GM12875 (cell line): ENCODE data around the gene MYBPHL.

Experiments used
- H3K4me3 ChIP-seq: one replicate; pipeline ENCODE4 v1.5.1; 2011; ENCODE audit warnings: low read depth, low read length, control low read depth
- TF ChIP-seq, protein P1 (sequence below): IDR thresholded peaks from 2 replicates; pipeline ENCODE4 v1.5.1; 2011; ENCODE audit warnings: low read depth, mild to moderate bottlenecking, control low read depth, inconsistent platforms, low read length, moderate library complexity, borderline replicate concordance; ENCODE audit not compliant: insufficient read depth

MYBPHL gene

GRCh38 chr1:109298666-109299557 is 7.9 kb downstream of the MYBPHL start:
- TF ChIP-seq, protein P1, sequence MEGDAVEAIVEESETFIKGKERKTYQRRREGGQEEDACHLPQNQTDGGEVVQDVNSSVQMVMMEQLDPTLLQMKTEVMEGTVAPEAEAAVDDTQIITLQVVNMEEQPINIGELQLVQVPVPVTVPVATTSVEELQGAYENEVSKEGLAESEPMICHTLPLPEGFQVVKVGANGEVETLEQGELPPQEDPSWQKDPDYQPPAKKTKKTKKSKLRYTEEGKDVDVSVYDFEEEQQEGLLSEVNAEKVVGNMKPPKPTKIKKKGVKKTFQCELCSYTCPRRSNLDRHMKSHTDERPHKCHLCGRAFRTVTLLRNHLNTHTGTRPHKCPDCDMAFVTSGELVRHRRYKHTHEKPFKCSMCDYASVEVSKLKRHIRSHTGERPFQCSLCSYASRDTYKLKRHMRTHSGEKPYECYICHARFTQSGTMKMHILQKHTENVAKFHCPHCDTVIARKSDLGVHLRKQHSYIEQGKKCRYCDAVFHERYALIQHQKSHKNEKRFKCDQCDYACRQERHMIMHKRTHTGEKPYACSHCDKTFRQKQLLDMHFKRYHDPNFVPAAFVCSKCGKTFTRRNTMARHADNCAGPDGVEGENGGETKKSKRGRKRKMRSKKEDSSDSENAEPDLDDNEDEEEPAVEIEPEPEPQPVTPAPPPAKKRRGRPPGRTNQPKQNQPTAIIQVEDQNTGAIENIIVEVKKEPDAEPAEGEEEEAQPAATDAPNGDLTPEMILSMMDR, result no peak
- H3K4me3 ChIP-seq, result no peak overlapping the region

GRCh38 chr1:109296782-109297181 is 10.0 kb downstream of the MYBPHL start:
- TF ChIP-seq, protein P1, result no peak
- no peak overlapping the region for H3K4me3 ChIP-seq

DNA sequence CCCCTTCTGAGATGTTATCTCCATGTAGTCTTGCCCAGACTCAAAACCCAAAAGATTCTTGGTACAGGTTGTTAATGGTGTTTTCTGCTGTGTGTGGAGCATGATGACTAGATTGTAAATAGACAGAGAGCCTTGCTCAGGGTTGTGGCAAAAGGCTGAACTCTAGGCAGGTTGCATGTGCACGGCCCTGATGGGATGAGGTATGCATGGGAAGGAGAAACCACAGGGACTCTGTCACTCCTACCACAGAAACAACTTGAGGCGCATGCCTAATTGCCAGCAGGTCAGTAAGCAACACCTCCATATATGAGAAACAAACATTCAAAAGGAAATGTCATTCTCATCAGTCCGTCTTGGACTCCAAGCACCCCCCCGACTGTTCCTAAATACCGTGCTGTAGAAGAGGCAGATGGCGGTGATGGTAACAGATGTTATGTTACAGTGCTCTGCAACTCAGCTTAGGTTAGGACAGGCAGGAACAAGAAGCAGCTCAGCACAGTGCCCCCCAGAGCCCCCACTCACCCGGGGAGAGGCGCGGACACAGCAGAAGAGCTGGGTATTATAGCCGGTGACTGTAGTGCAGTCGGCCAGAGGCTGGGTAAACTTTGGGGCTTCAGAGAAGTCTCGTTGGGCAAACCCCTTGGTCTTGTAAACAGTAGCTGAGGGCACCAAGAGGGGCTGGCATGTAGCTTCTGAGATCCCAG is 10.9 kb downstream of the MYBPHL start:
- H3K4me3 ChIP-seq, result no peak overlapping the region
- TF ChIP-seq, protein P1, result no peak

GRCh38 chr1:109294481-109294880 is 12.3 kb downstream of the MYBPHL start:
- H3K4me3 ChIP-seq, result no peak overlapping the region
- TF ChIP-seq, protein P1, result no peak

- H3K4me3 ChIP-seq, result no peak overlapping the region
- TF ChIP-seq, protein P1, result no peak
These were observed 13.8 kb downstream of the MYBPHL start for GRCh38 chr1:109293026-109293425.

- TF ChIP-seq, protein P1, result no peak
- no peak overlapping the region for H3K4me3 ChIP-seq
These were observed 14.4 kb downstream of the MYBPHL start for GRCh38 chr1:109292364-109292763.
